HuH-7 (cell line): ENCODE results near the gene CD44.

Source experiments
- DNase-seq: peaks from one replicate; pipeline ENCODE4 v3.0.0; 2011; ENCODE audit warnings: low spot score

The CD44 gene

GRCh38 chr11:35177370-35177769, 38.4 kb downstream of the CD44 start:
- DNase-seq, result no peak

- no peak for DNase-seq
These were observed 39.3 kb downstream of the CD44 start for GRCh38 chr11:35178067-35178805.

GRCh38 chr11:35178873-35179272, 39.9 kb downstream of the CD44 start:
- no peak for DNase-seq

- DNase-seq, result no peak
These were observed 40.6 kb downstream of the CD44 start for GRCh38 chr11:35179466-35180135.

GRCh38 chr11:35180317-35181233, 41.6 kb downstream of the CD44 start:
- no peak for DNase-seq

DNA sequence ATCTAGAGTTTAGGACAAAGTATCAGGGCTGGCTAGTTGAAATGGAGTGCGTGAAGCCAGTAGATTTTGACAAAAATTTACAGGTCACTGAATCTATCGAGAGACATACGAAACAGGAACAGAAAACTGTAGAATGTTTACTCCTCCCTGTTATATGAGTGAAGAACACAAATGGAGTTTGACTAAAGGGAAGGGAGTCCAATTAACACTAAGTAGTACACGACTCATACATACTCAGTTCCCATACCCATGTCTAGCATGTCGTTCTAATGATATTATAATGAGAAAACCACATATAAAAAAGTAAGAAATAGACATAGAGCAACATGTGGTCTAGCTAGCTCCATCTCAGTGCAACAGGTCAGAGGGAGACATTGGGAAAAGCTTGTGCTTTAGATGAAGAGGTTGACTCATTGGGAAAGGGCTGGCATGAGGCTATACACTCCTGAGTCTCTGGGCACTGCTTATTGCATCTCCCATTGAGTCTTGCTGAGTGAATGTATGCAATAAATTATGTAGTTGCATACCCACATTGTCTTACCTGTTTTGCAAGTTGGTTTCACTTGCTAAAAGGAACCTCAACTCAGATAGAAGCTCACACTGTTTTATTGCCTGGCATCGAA, 43.5 kb downstream of the CD44 start:
- no peak for DNase-seq

DNA sequence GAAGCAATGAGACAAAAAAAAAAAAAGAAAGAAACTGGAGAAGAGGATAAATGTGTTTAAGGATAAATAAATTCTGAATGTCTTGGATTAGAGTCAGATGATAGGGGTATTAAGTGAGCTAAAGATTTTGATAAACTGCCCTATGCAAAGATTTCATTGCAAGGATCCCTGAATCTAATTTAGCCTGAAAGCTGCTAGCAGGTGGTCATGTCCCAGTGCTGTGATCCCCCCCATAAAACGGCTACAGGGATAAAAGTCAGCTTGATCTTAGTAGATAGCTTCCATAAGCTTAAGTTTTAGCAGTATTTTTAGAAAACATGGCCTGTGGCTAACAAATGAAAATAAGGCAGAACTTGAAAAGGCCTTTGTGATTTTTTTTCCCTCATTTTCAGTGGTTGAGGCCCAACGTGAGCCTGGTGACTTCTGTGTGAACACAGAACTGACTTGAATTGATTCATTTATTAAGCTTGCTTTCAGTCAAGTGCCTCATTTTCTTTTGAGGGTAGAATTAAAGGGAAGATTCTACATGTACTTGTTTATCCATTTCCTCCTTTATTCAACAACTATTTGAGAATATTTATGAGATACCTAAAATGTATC, 44.5 kb downstream of the CD44 start:
- DNase-seq, result no peak

GRCh38 chr11:35185696-35186095, 46.7 kb downstream of the CD44 start:
- DNase-seq, result no peak

- no peak for DNase-seq
These were observed 49.0 kb downstream of the CD44 start for GRCh38 chr11:35187996-35188395.

DNA sequence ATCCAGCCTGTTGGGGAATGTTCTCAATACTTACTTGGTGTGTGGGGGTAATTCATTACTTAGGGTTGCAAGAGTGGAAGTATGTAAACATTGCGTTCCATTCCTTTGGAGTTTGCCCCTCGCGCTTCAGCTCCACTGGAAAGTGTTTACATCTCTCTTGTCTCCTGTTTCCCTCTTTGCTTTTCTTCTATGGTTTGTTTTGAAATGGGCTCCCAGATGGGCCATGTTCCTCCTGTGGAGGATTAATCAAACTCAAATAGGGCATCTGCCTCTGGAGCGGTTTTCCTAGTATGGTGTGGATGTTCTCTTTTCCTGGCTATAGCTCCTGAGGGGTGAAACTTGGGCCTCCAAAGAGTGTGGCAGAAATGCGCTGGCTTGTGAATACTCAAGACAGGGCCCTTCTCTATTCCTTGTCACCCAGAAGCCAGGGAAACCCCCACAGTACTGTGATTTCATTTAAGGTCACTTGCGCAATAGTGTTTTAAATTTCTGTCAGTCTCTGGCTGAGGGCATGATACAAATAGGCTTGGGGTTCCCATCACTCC, 51.9 kb downstream of the CD44 start:
- no peak for DNase-seq

DNA sequence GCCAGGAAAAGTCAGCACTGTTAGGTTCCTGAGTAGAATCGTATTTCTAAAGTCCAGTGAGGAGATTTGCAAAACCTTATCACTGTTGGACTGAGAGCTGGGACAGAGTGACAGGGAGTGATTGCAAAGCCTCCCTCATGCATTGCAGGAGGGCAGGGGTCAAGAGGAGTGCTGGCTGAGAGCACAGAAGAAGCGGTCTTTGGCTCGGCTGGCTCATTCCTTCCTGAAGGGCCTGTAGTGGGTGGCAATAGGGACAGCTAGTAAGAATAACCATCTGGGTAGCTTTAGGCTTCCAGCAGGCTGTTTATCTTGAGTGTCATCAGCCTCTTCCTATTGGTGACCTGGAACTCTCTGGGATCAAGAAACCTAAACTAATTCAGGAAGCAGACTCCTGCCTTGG, 53.4 kb downstream of the CD44 start:
- DNase-seq, result peak; percentile 35

GRCh38 chr11:35193767-35194166, 54.8 kb downstream of the CD44 start:
- no peak for DNase-seq

GRCh38 chr11:35197292-35197691, 58.3 kb downstream of the CD44 start:
- DNase-seq, result no peak

DNA sequence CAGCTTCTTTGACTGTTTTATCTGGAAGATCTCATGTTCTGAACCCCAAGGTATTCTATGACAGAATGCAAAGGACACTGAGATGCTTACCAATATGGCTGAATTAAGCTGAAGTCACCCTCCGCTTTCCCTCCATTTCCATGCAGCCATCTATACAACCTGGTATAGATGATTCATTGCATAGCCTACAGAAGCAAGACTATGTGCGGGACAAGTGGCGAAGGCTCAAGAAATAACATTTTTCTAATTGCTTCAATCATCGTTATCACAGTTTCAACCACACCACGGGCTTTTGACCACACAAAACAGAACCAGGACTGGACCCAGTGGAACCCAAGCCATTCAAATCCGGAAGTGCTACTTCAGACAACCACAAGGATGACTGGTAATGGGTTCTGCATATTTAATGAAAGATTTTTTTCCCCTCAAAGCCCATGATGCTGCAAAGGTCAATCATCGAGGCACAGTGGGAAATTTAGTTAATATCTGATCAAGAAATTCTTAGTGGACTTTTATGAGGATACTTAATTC, 61.9 kb downstream of the CD44 start:
- DNase-seq, result no peak

DNA sequence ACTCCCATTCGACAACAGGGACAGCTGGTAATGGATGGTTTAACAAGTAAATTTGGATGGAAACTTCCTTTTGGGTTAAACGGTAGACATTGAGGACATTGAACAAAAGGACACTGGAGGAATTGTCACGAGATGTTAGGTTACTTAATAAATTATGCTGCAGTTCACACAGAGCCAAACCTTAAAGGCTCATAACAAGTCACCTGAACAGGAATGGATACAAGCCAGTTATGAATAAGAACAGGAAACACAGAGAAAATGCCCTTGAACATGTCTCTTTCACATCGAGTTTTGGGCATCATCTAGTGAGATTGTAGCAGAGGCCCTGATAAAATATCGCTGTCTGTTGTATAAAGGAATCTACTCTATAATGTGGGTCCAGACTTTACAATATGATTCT, 65.6 kb downstream of the CD44 start:
- DNase-seq, result no peak

GRCh38 chr11:35206616-35207015, 67.6 kb downstream of the CD44 start:
- no peak for DNase-seq

DNA sequence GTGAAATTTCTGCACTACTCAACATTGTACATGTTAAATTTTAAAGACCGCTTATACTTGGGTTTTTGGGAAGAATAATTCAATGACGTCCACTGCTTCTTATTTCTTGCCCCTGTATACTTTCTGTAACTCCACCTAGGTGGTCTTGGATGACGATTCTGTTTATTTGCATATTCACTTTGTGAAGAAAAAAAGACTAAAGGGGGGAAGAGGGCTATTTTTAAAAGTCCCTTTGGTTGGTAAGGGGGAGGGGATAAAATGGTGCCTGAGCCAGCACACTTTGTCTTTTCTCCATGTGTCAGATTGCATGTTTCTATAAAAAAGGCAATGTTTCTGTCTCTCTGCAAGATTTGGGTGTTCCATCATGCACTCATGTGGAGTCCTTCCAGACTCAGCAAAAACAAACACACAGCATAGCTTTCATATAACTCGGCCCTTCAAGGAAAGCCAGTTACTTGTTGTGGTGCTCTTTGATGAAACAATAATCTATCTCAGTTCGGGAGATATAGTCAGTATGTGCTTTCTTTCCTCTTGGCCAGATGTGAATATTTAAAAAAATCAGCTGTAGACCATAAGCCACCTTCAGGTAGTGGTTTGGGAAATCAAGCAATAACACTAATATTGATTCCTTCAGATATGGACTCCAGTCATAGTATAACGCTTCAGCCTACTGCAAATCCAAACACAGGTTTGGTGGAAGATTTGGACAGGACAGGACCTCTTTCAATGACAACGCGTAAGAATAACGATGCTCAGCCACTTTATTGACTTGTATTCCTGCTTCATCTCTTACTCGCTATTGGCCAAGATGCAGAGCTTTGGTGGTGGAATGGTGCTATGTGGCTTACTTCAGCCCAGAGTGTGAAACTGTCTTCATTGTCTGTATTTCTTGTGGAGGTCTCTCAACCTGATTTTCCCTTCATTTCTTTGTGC, 68.8 kb downstream of the CD44 start:
- no peak for DNase-seq

- DNase-seq, result no peak
These were observed 69.8 kb downstream of the CD44 start for GRCh38 chr11:35208795-35209194.

GRCh38 chr11:35210876-35211546, 72.0 kb downstream of the CD44 start:
- DNase-seq, result no peak

GRCh38 chr11:35211952-35212351, 73.0 kb downstream of the CD44 start:
- DNase-seq, result no peak
